Effector memory CD4-positive, alpha-beta T cell (primary cell): Measurements from ENCODE around the gene MLLT3.
A peak's percentile ranks its signal among the peaks of the same experiment; 100 is the strongest.

Source experiments
- DNase-seq, 3 donors: peaks; one replicate each; pipeline ENCODE4 v3.0.0-alpha.2; 2020
- H3K27ac ChIP-seq: 2 replicates; pipeline ENCODE4 v1.7.0; 2013; ENCODE audit warnings: mild to moderate bottlenecking, low read length, moderate library complexity; ENCODE audit not compliant: insufficient read depth, poor library complexity, severe bottlenecking
- H3K27me3 ChIP-seq: replicated peaks from 2 replicates; pipeline ENCODE4 v1.7.0; 2013; ENCODE audit warnings: mild to moderate bottlenecking, low read length; ENCODE audit not compliant: insufficient read depth, control insufficient read depth, poor library complexity, severe bottlenecking
- H3K36me3 ChIP-seq: 2 replicates; pipeline ENCODE4 v1.7.0; 2013; ENCODE audit warnings: mild to moderate bottlenecking, low read length, moderate library complexity; ENCODE audit not compliant: control insufficient read depth, insufficient read depth
- H3K4me1 ChIP-seq: 2 replicates; pipeline ENCODE4 v1.7.0; 2013; ENCODE audit warnings: low read length, mild to moderate bottlenecking; ENCODE audit not compliant: control insufficient read depth, insufficient read depth, poor library complexity, severe bottlenecking
- H3K4me3 ChIP-seq: 2 replicates; pipeline ENCODE4 v1.7.0; 2013; ENCODE audit warnings: low read length, low read depth, mild to moderate bottlenecking; ENCODE audit not compliant: insufficient read depth, poor library complexity, severe bottlenecking
- H3K9me3 ChIP-seq: 2 replicates; pipeline ENCODE4 v1.7.0; 2013; ENCODE audit warnings: mild to moderate bottlenecking, low read length, moderate library complexity; ENCODE audit not compliant: control insufficient read depth

MLLT3 gene

GRCh38 chr9:20650750-20651299 is 28.5 kb upstream of the MLLT3 start:
- H3K4me3 ChIP-seq: no peak overlapping the region
- no peaks in the 10 kb centered on the region for H3K4me1 ChIP-seq
- no peak for DNase-seq
- H3K27me3 ChIP-seq: no peaks in the 10 kb centered on the region
- no peaks in the 10 kb centered on the region for H3K36me3 ChIP-seq
- no peak overlapping the region for H3K27ac ChIP-seq
- no peaks in the 10 kb centered on the region for H3K9me3 ChIP-seq

GRCh38 chr9:20650313-20650712 is 28.0 kb upstream of the MLLT3 start:
- Histone ChIP-seq H3K27ac (no peak overlapping the region), H3K9me3 (no peaks in the 10 kb centered on the region), H3K4me1 (no peaks in the 10 kb centered on the region), H3K36me3 (no peaks in the 10 kb centered on the region), H3K27me3 (no peaks in the 10 kb centered on the region), H3K4me3 (no peak overlapping the region)
- DNase-seq: no peak

- H3K4me1 ChIP-seq: no peaks in the 10 kb centered on the region
- no peaks in the 10 kb centered on the region for H3K9me3 ChIP-seq
- no peak overlapping the region for H3K27ac ChIP-seq
- H3K36me3 ChIP-seq: no peaks in the 10 kb centered on the region
- DNase-seq: no peak
- no peaks in the 10 kb centered on the region for H3K27me3 ChIP-seq
- H3K4me3 ChIP-seq: no peak overlapping the region
Measured at GRCh38 chr9:20649381-20649780, 27.1 kb upstream of the MLLT3 start.

GRCh38 chr9:20646656-20647055 is 24.4 kb upstream of the MLLT3 start:
- no peak for DNase-seq
- no peaks in the 10 kb centered on the region for H3K9me3 ChIP-seq
- H3K4me1 ChIP-seq: no peaks in the 10 kb centered on the region
- H3K27me3 ChIP-seq: no peaks in the 10 kb centered on the region
- H3K27ac ChIP-seq: no peak overlapping the region
- no peak overlapping the region for H3K4me3 ChIP-seq
- no peaks in the 10 kb centered on the region for H3K36me3 ChIP-seq

GRCh38 chr9:20643660-20644059 is 21.4 kb upstream of the MLLT3 start:
- H3K27ac ChIP-seq: no peak overlapping the region
- H3K4me1 ChIP-seq: peaks cover 11% of the 10 kb centered on the region
- H3K36me3 ChIP-seq: no peaks in the 10 kb centered on the region
- H3K9me3 ChIP-seq: no peaks in the 10 kb centered on the region
- no peak overlapping the region for H3K4me3 ChIP-seq
- DNase-seq: no peak
- H3K27me3 ChIP-seq: no peaks in the 10 kb centered on the region

- no peaks in the 10 kb centered on the region for H3K27me3 ChIP-seq
- H3K4me3 ChIP-seq: no peak overlapping the region
- no peaks in the 10 kb centered on the region for H3K36me3 ChIP-seq
- no peak for DNase-seq
- peaks cover 11% of the 10 kb centered on the region for H3K4me1 ChIP-seq
- no peak overlapping the region for H3K27ac ChIP-seq
- no peaks in the 10 kb centered on the region for H3K9me3 ChIP-seq
Measured at GRCh38 chr9:20642045-20642444, 19.7 kb upstream of the MLLT3 start.

- DNase-seq: peak; percentile 47 to 60 (median 58)
- Histone ChIP-seq H3K4me3 (no peak overlapping the region), H3K27me3 (no peaks in the 10 kb centered on the region), H3K4me1 (peaks cover 11% of the 10 kb centered on the region), H3K9me3 (no peaks in the 10 kb centered on the region), H3K27ac (no peak overlapping the region), H3K36me3 (no peaks in the 10 kb centered on the region)
Measured at GRCh38 chr9:20640331-20641187, 18.3 kb upstream of the MLLT3 start.

GRCh38 chr9:20636888-20637440 is 14.7 kb upstream of the MLLT3 start:
- no peak for DNase-seq
- Histone ChIP-seq H3K9me3 (no peaks in the 10 kb centered on the region), H3K27me3 (no peaks in the 10 kb centered on the region), H3K36me3 (no peaks in the 10 kb centered on the region), H3K4me3 (no peak overlapping the region), H3K27ac (no peak overlapping the region), H3K4me1 (peaks cover 11% of the 10 kb centered on the region)

- Histone ChIP-seq H3K9me3 (no peaks in the 10 kb centered on the region), H3K4me1 (peaks cover under 1% of the 10 kb centered on the region), H3K36me3 (no peaks in the 10 kb centered on the region), H3K4me3 (no peak overlapping the region), H3K27me3 (no peaks in the 10 kb centered on the region), H3K27ac (no peak overlapping the region)
- DNase-seq: no peak
Measured at GRCh38 chr9:20634895-20635294, 12.6 kb upstream of the MLLT3 start.

GRCh38 chr9:20632705-20633104 is 10.4 kb upstream of the MLLT3 start:
- no peaks in the 10 kb centered on the region for H3K9me3 ChIP-seq
- H3K4me3 ChIP-seq: no peak overlapping the region
- DNase-seq: no peak
- H3K27ac ChIP-seq: no peak overlapping the region
- no peaks in the 10 kb centered on the region for H3K36me3 ChIP-seq
- H3K4me1 ChIP-seq: no peaks in the 10 kb centered on the region
- no peaks in the 10 kb centered on the region for H3K27me3 ChIP-seq
